Measurements from ENCODE around the gene FGF18. TPM values are rescaled to one million over a fixed set of nuclear protein-coding genes. Genes with fewer than 3 reads are reported as not detected.
A peak's percentile ranks its signal among the peaks of the same experiment; 100 is the strongest.
"Not testable (repeated sequence)": the region's sequence is repeated elsewhere in the genome, so short reads cannot be mapped to it uniquely, and the experiment has no call there.

Gene FGF18
- total RNA-seq, 1 donor from 2014 or later, result 0.06 TPM

DNA sequence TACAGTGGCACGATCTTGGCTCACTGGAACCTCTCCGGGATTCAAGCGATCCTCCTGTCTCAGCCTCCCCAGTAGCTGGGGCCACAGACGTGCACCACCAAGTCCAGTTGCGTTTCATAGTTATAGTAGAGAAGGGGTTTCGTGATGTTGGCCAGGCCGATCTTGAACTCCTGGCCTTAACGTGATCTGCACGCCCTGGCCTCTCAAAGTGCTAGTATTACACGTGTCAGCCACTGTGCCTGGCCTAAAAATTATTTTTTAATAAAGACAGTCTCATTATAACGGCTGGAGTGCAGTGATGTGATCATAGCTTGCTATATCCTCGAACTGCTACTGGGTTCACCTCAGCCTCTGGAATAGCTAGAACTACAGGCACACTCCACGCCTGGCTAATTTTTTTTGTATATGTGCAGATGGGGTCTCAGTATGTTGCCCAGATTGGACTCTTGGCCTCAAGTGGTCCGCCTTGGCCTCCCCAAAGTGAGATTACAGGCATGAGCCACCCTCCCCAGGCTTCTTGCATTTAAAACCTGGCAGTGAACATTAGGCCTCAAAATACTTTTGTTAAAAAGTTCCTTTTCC, 27.4 kb upstream of the FGF18 start:
- H3K27me3 Mint-ChIP-seq (ENCODE audit: insufficient read depth, low read depth), result peaks cover 6% of the 10 kb centered on the region
- TF ChIP-seq EZH2phosphoT487 (IDR thresholded peaks at IDR 0.05) (no peak), EZH2 (IDR thresholded peaks at IDR 0.05) (no peak)
- TF ChIP-seq, protein P1, sequence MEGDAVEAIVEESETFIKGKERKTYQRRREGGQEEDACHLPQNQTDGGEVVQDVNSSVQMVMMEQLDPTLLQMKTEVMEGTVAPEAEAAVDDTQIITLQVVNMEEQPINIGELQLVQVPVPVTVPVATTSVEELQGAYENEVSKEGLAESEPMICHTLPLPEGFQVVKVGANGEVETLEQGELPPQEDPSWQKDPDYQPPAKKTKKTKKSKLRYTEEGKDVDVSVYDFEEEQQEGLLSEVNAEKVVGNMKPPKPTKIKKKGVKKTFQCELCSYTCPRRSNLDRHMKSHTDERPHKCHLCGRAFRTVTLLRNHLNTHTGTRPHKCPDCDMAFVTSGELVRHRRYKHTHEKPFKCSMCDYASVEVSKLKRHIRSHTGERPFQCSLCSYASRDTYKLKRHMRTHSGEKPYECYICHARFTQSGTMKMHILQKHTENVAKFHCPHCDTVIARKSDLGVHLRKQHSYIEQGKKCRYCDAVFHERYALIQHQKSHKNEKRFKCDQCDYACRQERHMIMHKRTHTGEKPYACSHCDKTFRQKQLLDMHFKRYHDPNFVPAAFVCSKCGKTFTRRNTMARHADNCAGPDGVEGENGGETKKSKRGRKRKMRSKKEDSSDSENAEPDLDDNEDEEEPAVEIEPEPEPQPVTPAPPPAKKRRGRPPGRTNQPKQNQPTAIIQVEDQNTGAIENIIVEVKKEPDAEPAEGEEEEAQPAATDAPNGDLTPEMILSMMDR (IDR thresholded peaks at IDR 0.05), result no peak
- Histone ChIP-seq H3F3A (ENCODE audit: low read depth) (peaks cover 31% of the 10 kb centered on the region), H3K9ac (no peak overlapping the region), H4K20me1 (ENCODE audit: low read depth) (peaks cover 93% of the 10 kb centered on the region), H3K9me3 (ENCODE audit: low read depth) (no peaks in the 10 kb centered on the region), H3K36me3 (peaks cover 32% of the 10 kb centered on the region), H3K27me3 (no peaks in the 10 kb centered on the region), H3K4me2 (peak overlapping the region; percentile 95), H3K27ac (no peak overlapping the region), H3K4me1 (peaks cover 22% of the 10 kb centered on the region), H2AFZ (replicated peaks) (no peak overlapping the region), H3K79me2 (ENCODE audit: low read depth) (peaks cover 95% of the 10 kb centered on the region), H3K4me3 (no peak overlapping the region)
- H3K9me3 Mint-ChIP-seq, result no peaks in the 10 kb centered on the region
- no peak overlapping the region for H3K27ac Mint-ChIP-seq
- H3K4me3 Mint-ChIP-seq, result no peak overlapping the region
- peaks cover 50% of the 10 kb centered on the region for H3K36me3 Mint-ChIP-seq
- no peak for DNase-seq (ENCODE audit: low spot score)
- peaks cover 30% of the 10 kb centered on the region for H3K4me1 Mint-ChIP-seq

DNA sequence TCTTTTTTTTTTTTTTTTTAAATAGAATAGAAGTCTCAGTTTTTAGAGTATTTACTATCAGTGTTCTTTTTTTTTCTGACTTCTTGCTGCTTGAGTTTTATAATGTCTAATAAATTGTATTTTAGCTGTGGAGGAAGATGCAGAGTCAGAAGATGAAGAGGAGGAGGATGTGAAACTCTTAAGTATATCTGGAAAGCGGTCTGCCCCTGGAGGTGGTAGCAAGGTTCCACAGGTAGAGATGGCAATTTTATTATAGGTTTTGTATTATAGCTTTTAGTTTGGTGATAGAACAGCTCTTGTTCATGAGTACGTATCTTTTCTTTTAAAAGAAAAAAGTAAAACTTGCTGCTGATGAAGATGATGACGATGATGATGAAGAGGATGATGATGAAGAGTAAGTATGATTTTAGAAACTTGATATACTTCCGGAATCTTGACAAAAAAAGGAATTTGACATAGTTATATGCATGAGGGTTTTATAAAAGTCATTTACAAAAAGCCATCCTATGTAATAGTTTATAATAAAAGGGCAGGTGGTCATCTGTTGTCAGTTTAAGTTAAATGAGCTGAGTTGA, 26.8 kb upstream of the FGF18 start:
- Histone ChIP-seq H4K20me1 (ENCODE audit: low read depth) (peaks cover 99% of the 10 kb centered on the region), H3F3A (ENCODE audit: low read depth) (peaks cover 31% of the 10 kb centered on the region), H3K4me2 (peak overlapping the region; percentile 95), H3K4me1 (peaks cover 22% of the 10 kb centered on the region), H3K9ac (no peak overlapping the region), H3K36me3 (peaks cover 37% of the 10 kb centered on the region), H3K27me3 (no peaks in the 10 kb centered on the region), H2AFZ (replicated peaks) (no peak overlapping the region), H3K79me2 (ENCODE audit: low read depth) (peaks cover 100% of the 10 kb centered on the region), H3K9me3 (ENCODE audit: low read depth) (no peaks in the 10 kb centered on the region), H3K27ac (no peak overlapping the region), H3K4me3 (no peak overlapping the region)
- DNase-seq (ENCODE audit: low spot score), result no peak
- Mint-ChIP-seq H3K27ac (no peak overlapping the region), H3K27me3 (ENCODE audit: insufficient read depth, low read depth) (peaks cover 8% of the 10 kb centered on the region), H3K4me1 (peaks cover 29% of the 10 kb centered on the region), H3K9me3 (no peaks in the 10 kb centered on the region), H3K36me3 (peaks cover 55% of the 10 kb centered on the region), H3K4me3 (no peak overlapping the region)
- TF ChIP-seq, protein P1 (IDR thresholded peaks at IDR 0.05), result peak; percentile 15
- TF ChIP-seq EZH2 (IDR thresholded peaks at IDR 0.05) (no peak), EZH2phosphoT487 (IDR thresholded peaks at IDR 0.05) (no peak)

DNA sequence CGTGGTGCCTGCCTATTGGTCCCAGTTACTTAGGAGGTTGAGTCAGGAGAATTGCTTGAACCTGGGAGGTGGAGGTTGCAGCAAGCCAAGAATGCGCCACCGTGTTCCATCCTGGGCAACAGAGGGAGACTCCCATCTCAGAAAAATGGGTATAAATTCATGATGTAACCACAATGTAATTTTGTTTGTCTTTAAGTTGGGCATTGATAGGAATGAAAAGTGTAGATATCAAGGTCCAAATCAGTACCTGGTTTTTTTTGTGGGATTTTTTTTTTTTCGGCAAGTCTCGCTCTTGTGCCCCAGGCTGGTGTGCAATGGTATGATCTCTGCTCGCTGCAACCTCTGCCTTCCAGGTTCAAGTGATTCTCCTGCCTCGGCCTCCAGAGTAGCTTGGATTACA, 24.4 kb upstream of the FGF18 start:
- H3K9ac ChIP-seq, result no peak overlapping the region
- H3F3A ChIP-seq (ENCODE audit: low read depth), result peaks cover 44% of the 10 kb centered on the region
- peaks cover 61% of the 10 kb centered on the region for H3K36me3 Mint-ChIP-seq
- H3K27ac Mint-ChIP-seq, result no peak overlapping the region
- peaks cover 98% of the 10 kb centered on the region for H4K20me1 ChIP-seq (ENCODE audit: low read depth)
- H3K4me3 Mint-ChIP-seq, result no peak overlapping the region
- H2AFZ ChIP-seq (replicated peaks), result no peak overlapping the region
- H3K27me3 Mint-ChIP-seq (ENCODE audit: insufficient read depth, low read depth), result peaks cover 4% of the 10 kb centered on the region
- H3K4me1 Mint-ChIP-seq, result peaks cover 18% of the 10 kb centered on the region
- no peak overlapping the region for H3K4me2 ChIP-seq
- no peak for DNase-seq (ENCODE audit: low spot score)
- no peaks in the 10 kb centered on the region for H3K9me3 Mint-ChIP-seq
- H3K4me3 ChIP-seq, result no peak overlapping the region
- no peaks in the 10 kb centered on the region for H3K9me3 ChIP-seq (ENCODE audit: low read depth)
- H3K36me3 ChIP-seq, result peaks cover 46% of the 10 kb centered on the region
- H3K27me3 ChIP-seq, result no peaks in the 10 kb centered on the region
- peaks cover 100% of the 10 kb centered on the region for H3K79me2 ChIP-seq (ENCODE audit: low read depth)
- H3K4me1 ChIP-seq, result peaks cover 16% of the 10 kb centered on the region
- no peak for TF ChIP-seq EZH2phosphoT487 (IDR thresholded peaks at IDR 0.05)
- TF ChIP-seq, protein P1 (IDR thresholded peaks at IDR 0.05), result no peak
- TF ChIP-seq EZH2 (IDR thresholded peaks at IDR 0.05), result no peak
- no peak overlapping the region for H3K27ac ChIP-seq

DNA sequence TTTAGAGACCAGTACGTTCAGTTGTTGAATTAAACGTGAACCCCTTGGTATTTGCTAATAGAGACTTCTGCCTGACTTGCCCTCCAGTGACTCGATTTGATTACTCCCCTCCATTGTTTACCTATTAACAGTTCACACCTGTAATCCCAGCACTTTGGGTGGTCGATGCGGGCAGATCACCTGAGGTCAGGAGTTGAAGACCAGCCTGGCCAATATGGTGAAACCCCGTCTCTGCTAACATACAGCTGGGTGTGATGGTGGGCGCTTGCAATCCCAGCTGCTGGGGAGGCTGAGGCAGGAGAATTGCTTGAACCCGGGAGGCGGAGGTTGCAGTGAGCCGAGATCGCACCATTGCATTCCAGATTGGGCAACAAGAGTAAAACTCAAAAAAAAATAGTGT, 22.9 kb upstream of the FGF18 start:
- H3K4me1 Mint-ChIP-seq, H3K4me3 Mint-ChIP-seq: not testable (repeated sequence)
- H3K36me3 Mint-ChIP-seq, result peaks cover 64% of the 10 kb centered on the region

More for the DNA sequence above, 22.9 kb upstream of the FGF18 start:
- not testable (repeated sequence) for H3K27ac Mint-ChIP-seq; H3K4me3 ChIP-seq; H3K4me2 ChIP-seq; DNase-seq (ENCODE audit: low spot score); H3K9ac ChIP-seq; H3K27ac ChIP-seq; H3K27me3 ChIP-seq; H3K27me3 Mint-ChIP-seq (ENCODE audit: insufficient read depth, low read depth); H3K4me1 ChIP-seq; H2AFZ ChIP-seq (replicated peaks); H3K9me3 ChIP-seq (ENCODE audit: low read depth); H3K9me3 Mint-ChIP-seq
- peaks cover 60% of the 10 kb centered on the region for H3K36me3 ChIP-seq
- peaks cover 85% of the 10 kb centered on the region for H4K20me1 ChIP-seq (ENCODE audit: low read depth)
- peaks cover 58% of the 10 kb centered on the region for H3F3A ChIP-seq (ENCODE audit: low read depth)
- peaks cover 100% of the 10 kb centered on the region for H3K79me2 ChIP-seq (ENCODE audit: low read depth)

Measured in neural progenitor cell (in vitro differentiated cells).